Stimulated activated CD8-positive, alpha-beta memory T cell treated with anti-CD3 and anti-CD28 coated beads, Interleukin-4, amount 100 ng/mL, for 4 hours (primary cell): Measurements from ENCODE around the gene PRKAR1A.
"Not testable (repeated sequence)": the region's sequence is repeated elsewhere in the genome, so short reads cannot be mapped to it uniquely, and the experiment has no call there.

Experiments used
- DNase-seq, 2 donors: peaks; one replicate each; pipeline ENCODE4 v3.0.0-alpha.2; 2020; ENCODE audit warnings: low read depth in 2 of 2, low spot score in 1 of 2

PRKAR1A gene

GRCh38 chr17:68512247-68512959 lies at the start of gene PRKAR1A:
TSS of gene PRKAR1A (plus strand) at chr17:68512430. CDS start at chr17:68515400, 2,970 bp downstream.
- DNase-seq: peak; percentile 79 to 86

- DNase-seq: no peak
Measured at GRCh38 chr17:68463211-68464019, 48.8 kb upstream of the PRKAR1A start.

DNA sequence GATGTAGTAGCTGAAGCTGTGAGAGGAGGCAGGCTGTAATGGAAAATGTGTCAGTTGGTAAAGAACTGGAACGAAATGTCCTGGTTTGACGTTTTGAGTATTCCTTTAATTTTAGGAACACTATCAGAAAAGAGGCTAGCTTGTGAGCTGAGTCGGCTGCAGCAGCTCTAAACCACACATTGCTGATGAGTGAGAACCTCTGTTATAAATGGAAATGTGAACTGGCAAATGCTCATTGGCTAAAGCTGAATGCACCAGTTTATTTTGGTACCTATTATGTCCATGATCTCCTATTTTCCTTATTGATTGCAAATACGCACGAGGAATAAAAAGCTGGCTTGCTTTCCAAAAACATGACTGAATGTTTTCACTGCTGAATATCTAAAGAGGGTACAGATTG lies 43.9 kb upstream of the PRKAR1A start:
- DNase-seq: no peak

- no peak for DNase-seq
Measured at GRCh38 chr17:68468788-68469187, 43.4 kb upstream of the PRKAR1A start.

DNA sequence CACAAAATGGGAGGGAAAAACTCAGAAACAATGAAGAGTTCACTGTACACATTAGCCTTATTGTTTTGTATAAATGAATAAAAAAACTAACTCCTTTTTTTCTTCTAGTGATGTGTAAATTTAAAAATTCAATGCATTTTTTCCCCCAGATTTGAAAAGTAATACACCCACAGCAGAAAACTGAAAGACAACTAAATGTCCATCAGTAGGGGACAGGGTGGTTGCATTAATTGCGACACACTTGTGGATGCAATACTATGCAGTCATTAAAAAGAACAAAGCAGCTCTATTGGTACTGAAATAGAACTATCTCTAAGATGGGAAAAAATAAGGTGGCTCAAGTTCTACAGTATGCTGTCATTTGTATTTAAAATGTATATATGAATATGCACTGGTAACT lies 41.3 kb upstream of the PRKAR1A start:
- no peak for DNase-seq

DNA sequence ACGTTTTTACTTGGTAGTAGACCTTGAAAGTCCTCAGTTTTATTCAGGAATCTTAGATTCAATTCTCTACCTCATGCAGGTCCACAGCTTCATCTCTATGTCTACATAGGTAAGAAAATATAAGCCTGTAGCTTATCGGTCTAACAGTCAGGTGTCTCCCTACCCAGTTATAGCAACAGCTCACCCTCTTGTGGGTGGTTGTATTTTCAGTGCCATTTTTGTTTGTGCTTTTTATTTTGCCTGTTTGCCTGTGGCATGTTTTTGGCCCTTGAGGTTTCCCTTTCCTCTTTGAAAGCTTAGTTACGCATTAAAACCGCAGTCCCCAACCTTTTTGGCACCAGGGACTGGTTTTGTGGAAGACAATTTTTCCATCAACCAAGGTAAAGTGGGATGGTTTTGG lies 31.3 kb upstream of the PRKAR1A start:
- no peak for DNase-seq

- no peak for DNase-seq
Measured at GRCh38 chr17:68482576-68483041, 29.6 kb upstream of the PRKAR1A start.

DNA sequence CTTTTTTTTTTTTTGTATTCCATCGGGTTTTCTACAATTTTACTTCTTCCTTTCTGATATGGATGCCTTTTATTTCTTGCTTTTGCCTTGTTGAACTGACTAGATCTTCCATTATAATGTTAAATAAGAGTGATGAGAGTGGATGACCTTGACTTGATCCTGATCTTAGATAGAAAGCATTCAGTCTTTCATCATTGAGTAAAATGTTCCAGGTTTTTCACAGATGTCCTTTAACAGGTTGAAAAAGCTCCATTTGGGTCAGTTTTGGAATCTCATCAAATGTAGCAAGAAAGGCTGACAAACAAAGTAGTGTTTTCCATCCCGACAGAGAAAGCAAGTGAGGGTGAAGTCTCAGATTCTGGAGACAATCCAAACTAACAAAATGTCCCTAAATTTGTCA lies 27.8 kb upstream of the PRKAR1A start:
- DNase-seq: no peak

DNA sequence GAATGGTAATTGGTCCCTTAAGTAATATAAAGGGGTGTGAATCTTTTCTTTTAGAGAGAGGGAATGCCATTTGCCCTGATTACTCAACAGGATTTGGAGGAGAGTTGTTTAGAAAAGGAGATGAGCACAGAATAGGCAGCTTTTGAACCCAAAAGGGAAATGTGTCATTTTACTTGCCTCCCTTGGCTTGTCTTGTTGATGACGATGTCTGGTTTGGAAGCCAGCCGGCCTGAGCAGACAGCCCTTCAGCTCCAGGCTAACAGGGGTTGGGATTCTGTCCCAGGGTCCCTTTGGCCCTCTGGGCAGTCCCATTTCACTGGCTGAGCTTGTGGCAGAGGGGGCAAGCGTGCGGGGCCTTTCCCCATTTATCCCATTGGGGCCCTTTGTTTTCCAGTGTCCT lies 22.3 kb upstream of the PRKAR1A start:
- DNase-seq: no peak

DNA sequence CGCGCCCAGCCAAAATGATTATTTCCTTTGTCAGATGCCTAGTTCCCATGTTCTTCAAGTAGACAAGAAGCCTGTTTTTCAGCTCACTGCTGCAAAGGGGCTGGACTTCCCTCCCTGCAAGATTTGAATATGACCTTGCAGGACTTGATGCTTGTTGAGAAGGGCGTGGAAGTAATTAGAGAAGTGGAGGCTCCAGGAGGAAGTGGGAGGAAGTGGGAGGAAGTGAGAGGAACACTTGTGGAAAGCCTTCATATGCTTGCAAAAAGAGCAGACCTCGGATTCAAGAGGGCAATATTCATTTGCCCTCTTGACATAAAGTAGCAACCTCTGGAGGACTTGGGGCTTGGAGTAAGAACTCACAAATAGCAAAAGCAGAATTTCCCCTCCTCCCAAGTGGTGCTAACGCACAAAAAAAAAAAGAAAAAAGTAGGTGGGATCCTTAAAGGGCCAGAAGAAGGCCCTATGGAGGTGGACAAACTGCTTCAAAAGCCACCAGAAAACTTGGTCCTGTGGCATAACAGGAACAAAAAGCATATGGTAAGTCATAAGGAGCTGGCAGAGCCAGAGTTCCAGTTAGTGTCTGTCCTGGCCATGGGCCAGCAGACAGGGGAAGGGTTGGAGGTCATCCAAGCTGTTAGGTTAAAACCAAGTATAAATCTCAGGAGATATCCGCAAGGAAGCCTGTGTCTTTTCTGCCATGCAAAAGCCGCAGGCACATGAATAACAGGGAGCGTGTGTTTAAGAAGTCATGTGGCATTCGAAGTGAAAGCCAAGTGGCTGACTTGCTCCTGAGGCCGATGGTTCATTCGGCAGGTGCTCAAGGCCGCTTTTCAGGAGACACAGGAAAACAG lies 20.6 kb upstream of the PRKAR1A start:
- DNase-seq: no peak

DNA sequence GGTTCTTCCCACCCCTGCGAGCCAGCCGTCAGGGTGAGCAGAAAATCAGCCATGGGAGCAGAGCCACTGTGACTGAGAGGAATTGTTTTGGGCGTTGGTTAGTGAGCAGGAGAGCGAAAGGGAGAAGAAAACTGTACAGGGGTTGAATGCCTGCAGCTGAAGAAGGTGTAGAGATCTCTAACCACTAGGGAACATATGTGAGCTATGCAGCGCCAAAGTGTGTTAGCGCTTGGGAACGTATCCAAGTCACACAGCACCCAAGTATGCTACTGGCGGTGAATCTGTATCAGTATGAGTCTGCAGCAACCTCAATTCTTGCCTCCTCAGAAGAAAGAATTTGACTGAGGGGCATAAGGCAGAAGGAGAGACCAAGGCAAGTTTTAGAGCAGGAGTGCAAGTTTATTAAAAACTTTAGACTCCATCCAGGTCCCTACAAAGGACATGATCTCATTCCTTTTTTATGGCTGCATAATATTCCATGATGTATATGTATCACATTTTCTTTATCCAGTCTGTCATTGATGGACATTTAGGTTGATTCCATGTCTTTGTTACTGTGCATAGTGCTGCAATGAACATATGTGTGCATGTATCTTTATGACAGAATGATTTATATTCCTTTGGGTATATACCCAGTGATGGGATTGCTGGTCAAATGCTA lies 19.7 kb upstream of the PRKAR1A start:
- DNase-seq: not testable (repeated sequence)

DNA sequence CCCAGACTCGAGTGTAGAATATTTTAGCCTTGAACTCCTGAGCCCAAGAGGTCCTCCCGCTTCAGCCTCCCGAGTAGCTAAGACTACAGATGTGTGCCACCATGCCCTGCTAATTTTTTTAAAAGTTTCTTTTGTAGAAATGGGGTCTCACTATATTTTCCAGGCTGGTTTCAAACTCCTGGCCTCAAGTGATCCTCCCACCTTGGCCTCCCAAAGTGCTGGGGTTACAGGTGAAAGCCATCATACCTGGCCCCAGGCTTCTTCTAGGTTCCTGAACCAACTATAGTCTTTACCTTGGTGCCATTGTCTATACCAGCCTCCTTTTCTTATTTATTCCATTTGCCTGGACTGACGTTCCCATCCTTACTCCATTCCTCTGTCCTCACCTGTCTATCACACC lies 17.1 kb upstream of the PRKAR1A start:
- no peak for DNase-seq

DNA sequence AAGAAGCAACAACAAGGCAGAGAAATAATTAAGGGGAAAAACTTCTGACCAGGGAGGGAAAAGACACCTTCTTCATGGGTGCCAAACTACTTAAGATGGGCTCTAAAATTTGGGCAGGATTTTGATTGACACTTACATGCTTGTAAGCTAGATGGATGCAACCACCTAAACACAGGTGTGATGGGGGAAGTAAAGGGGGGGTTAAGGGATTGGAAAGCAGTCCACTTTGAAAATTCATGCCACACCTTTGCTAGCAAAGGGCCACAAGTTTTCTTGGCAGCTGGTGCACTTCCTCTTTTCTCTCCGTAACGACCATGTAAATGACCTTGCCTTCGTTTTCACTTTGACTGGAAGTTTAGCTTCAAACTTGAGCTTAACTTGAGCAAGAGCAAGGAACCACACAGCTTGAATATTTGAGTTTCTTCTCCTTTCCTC lies 14.3 kb upstream of the PRKAR1A start:
- DNase-seq: no peak

DNA sequence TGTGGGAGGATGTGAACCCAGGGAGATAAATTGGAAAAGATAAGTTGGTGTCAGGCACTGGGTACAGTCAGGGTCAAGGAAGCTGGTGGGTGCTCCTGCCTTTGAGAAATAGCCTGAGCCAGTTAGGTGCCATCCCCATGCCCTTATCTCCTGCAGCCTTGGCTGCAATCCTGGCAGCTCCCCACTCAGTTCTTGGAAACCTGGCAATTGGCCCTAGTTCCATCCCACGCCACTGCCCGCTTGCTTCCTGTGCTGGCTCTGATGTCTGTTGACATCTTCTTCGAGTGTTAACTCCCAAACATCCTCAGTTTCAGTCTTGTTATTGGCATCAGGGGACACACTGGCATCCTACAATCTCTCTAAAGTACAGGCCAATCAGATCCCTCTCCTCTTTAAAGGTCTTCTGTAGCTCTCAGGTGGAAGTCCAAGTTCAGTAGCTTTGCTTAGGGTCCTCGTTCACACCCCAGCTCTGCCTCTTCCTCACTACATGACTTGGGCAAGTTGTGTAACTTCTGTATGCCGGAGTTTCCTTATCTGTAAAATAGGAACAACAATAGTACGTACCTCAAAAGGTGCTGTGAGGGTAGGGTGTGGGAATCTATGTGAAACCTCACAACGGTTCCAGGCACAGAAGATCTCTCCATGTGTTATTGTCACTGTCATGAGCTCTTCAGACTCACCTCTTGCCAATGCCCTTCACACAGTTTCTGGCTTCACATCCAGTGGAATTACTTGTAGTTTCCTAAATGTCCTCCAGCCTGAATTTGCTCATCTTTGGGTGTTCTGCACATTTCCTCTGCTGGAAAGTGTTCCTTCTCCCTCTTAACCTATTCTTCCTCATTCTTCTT lies 13.5 kb upstream of the PRKAR1A start:
- DNase-seq: no peak

DNA sequence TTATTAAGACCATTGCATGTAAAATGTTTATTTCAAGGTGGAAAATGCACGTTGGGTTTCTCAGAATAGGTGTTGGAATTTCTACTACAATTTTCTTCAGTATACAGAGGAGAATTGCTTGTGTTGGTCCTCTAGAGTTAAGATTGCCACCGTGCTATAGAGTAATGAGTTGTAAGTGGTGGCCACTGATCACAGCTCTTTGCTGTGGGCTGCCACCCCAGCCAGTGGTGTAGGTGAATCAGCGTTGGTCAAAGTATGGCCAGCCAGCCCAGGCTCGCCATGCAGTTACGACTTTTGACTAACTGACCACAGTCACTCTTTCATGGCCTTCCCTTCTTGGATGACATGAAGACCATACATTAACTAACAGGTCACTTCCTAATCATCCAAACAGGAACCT lies 12.6 kb upstream of the PRKAR1A start:
- DNase-seq: no peak

DNA sequence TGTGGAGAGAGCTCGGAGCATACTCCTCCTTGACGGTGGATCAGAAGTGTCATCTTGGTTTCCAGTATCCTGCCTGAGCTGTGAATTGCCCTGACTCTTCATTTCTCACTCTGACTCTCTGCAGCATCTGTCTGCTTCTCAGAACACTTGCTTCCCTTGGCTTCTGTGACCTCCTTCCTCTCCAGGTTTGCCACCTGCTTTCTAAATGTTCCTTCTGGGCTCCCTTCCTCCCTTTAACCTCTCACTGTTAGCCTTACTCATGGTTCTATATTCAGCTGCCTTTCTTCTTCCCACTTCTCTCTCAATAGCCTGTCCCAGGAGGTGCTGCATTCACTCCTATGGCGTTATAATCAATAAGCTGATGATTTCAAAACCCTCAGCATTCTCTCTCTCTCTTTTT lies 11.2 kb upstream of the PRKAR1A start:
- DNase-seq: no peak

GRCh38 chr17:68505951-68506350 lies 6.3 kb upstream of the PRKAR1A start:
- DNase-seq: no peak

DNA sequence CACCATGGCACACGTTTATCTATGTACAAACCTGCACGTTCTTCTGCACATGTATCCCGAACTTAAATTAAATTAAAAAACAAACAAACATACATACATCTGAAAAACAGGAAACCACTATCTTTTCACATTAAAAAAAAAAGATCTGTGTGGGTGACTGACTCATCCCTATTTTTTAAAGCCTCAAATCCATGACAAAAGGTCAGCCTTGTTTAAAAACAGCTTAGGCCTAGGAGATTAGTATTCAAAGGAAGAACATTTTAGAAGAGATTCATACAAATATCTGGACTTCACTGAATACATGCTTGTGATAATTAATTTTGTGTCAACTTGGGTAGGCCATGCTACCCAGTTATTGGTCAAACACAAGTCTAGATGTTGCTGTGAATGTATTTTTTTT lies 4.7 kb upstream of the PRKAR1A start:
- no peak for DNase-seq

- DNase-seq: no peak
Measured at GRCh38 chr17:68509141-68510057, 2.8 kb upstream of the PRKAR1A start.
